Fibroblast of lung (primary cell): Measurements from ENCODE around the gene WDFY3. TPM values are rescaled to one million over a fixed set of nuclear protein-coding genes. Genes with fewer than 3 reads are reported as not detected.
A peak's percentile ranks its signal among the peaks of the same experiment; 100 is the strongest.

Experiments
- DNase-seq, 2 donors: peaks; one replicate each; pipeline versions ENCODE4 v3.0.0 to v3.0.0-alpha.2; 2010; ENCODE audit warnings: low read depth in 2 of 2
- H2AFZ ChIP-seq: 2 replicates; pipeline ENCODE4 v1.5.1; 2012; ENCODE audit warnings: low read length, control low read depth, inconsistent platforms
- H3K27ac ChIP-seq: 2 replicates; pipeline ENCODE4 v1.5.1; 2011; ENCODE audit warnings: low read length, control low read depth; ENCODE audit not compliant: insufficient read depth
- H3K27me3 ChIP-seq: 2 replicates; pipeline ENCODE4 v1.5.1; 2011; ENCODE audit warnings: mild to moderate bottlenecking, low read length; ENCODE audit not compliant: control insufficient read depth, insufficient read depth
- H3K36me3 ChIP-seq: 2 replicates; pipeline ENCODE4 v1.5.1; 2011; ENCODE audit warnings: low read length; ENCODE audit not compliant: control insufficient read depth, insufficient read depth
- H3K4me1 ChIP-seq: 2 replicates; pipeline ENCODE4 v1.5.1; 2011; ENCODE audit warnings: low read length; ENCODE audit not compliant: control insufficient read depth, insufficient read depth; ENCODE audit errors: extremely low read depth
- H3K4me2 ChIP-seq: 2 replicates; pipeline ENCODE4 v1.5.1; 2011; ENCODE audit warnings: low read length, control low read depth; ENCODE audit not compliant: insufficient read depth; ENCODE audit errors: extremely low read depth
- H3K4me3 ChIP-seq, 4 experiments: fragments of 200-600 bp in 1 of 4; sonication (generic) in 1 of 4; replicated peaks in 1 of 4; 2 replicates each; pipeline ENCODE4 v1.5.1; 2011 to 2016; ENCODE audit warnings: low read length in 4 of 4, low read depth in 3 of 4, mild to moderate bottlenecking in 3 of 4, control low read depth in 2 of 4, inconsistent platforms in 1 of 4, mixed read lengths in 1 of 4; ENCODE audit not compliant: insufficient read depth in 1 of 4; ENCODE audit errors: control extremely low read depth in 1 of 4
- H3K79me2 ChIP-seq: 2 replicates; pipeline ENCODE4 v1.5.1; 2012; ENCODE audit warnings: mild to moderate bottlenecking, low read length, inconsistent platforms; ENCODE audit not compliant: control insufficient read depth, insufficient read depth
- H3K9ac ChIP-seq: 2 replicates; pipeline ENCODE4 v1.5.1; 2011; ENCODE audit warnings: mild to moderate bottlenecking, low read length, control low read depth; ENCODE audit not compliant: insufficient read depth
- H3K9me3 ChIP-seq: 2 replicates; pipeline ENCODE4 v1.5.1; 2012; ENCODE audit warnings: low read depth, low read length; ENCODE audit not compliant: control insufficient read depth, insufficient read depth
- H4K20me1 ChIP-seq: 2 replicates; pipeline ENCODE4 v1.5.1; 2011; ENCODE audit warnings: low read length; ENCODE audit not compliant: control insufficient read depth, insufficient read depth; ENCODE audit errors: extremely low read depth
- EZH2 ChIP-seq: IDR thresholded peaks from 2 replicates; pipeline ENCODE4 v1.5.1; 2012; ENCODE audit warnings: low read length, control low read depth, mild to moderate bottlenecking; ENCODE audit errors: missing control alignments
- polyA plus RNA-seq, 2 donors: library from polyadenylated mRNA; depleted of rRNA in 1 of 2; stranded (reverse) in 1 of 2; unstranded in 1 of 2; fragments of >200 nt; gene quantifications; 2 replicates each; pipeline ENCODE4 v1.2.1, GENCODE V29; 2011 to 2012; ENCODE audit warnings: missing spikeins in 1 of 2
- total RNA-seq: library from RNA; depleted of rRNA; stranded (reverse); fragments of >200 nt; gene quantifications from 2 replicates; pipeline ENCODE4 v1.2.1, GENCODE V29; 2014
- TF ChIP-seq, protein P1 (sequence below), 2 donors: IDR thresholded peaks in 1 of 2; conservative IDR thresholded peaks in 1 of 2; 1 replicate in 1 of 2; 2 replicates in 1 of 2; pipeline ENCODE4 v1.5.1; 2011 to 2012; ENCODE audit warnings: low read length in 2 of 2, control low read depth in 1 of 2, inconsistent platforms in 1 of 2, low read depth in 1 of 2, mild to moderate bottlenecking in 1 of 2

Gene WDFY3
- total and polyA plus RNA-seq, 2 donors (not counting 1 experiment from before 2014, with no cell fraction given), result 26.8 to 88.8 TPM

- Histone ChIP-seq H3K36me3 (no peaks in the 10 kb centered on the region), H3K27ac (no peak overlapping the region), H3K4me3 (no peak overlapping the region), H3K9ac (no peak overlapping the region), H3K79me2 (no peaks in the 10 kb centered on the region), H4K20me1 (no peaks in the 10 kb centered on the region), H3K4me1 (no peaks in the 10 kb centered on the region), H2AFZ (no peak overlapping the region), H3K9me3 (no peaks in the 10 kb centered on the region), H3K4me2 (no peak overlapping the region), H3K27me3 (no peaks in the 10 kb centered on the region)
- DNase-seq, result peak in 1 of 2 donors; percentile 12
- no peak for TF ChIP-seq EZH2
- TF ChIP-seq, protein P1, sequence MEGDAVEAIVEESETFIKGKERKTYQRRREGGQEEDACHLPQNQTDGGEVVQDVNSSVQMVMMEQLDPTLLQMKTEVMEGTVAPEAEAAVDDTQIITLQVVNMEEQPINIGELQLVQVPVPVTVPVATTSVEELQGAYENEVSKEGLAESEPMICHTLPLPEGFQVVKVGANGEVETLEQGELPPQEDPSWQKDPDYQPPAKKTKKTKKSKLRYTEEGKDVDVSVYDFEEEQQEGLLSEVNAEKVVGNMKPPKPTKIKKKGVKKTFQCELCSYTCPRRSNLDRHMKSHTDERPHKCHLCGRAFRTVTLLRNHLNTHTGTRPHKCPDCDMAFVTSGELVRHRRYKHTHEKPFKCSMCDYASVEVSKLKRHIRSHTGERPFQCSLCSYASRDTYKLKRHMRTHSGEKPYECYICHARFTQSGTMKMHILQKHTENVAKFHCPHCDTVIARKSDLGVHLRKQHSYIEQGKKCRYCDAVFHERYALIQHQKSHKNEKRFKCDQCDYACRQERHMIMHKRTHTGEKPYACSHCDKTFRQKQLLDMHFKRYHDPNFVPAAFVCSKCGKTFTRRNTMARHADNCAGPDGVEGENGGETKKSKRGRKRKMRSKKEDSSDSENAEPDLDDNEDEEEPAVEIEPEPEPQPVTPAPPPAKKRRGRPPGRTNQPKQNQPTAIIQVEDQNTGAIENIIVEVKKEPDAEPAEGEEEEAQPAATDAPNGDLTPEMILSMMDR (conservative IDR thresholded peaks at IDR 0.05 in 1 of 2, IDR thresholded peaks at IDR 0.05 in 1 of 2; ENCODE audit: low read depth in 1 of 2, low read length in 2 of 2), result no peak
Measured at GRCh38 chr4:84622959-84623358, 343.5 kb downstream of the WDFY3 start.
